CD4-positive, alpha-beta T cell treated with Interleukin-21 for 1 hour (primary cell): ENCODE results near the gene HBE1.
"Not testable (repeated sequence)": the region's sequence is repeated elsewhere in the genome, so short reads cannot be mapped to it uniquely, and the experiment has no call there.

ENCODE experiments used
- DNase-seq: peaks from one replicate; pipeline ENCODE4 v3.0.0-alpha.2; 2020

HBE1 gene

GRCh38 chr11:5284637-5285036, 14.9 kb upstream of the HBE1 start:
- DNase-seq: no peak

GRCh38 chr11:5283882-5284281, 14.1 kb upstream of the HBE1 start:
- no peak for DNase-seq

DNA sequence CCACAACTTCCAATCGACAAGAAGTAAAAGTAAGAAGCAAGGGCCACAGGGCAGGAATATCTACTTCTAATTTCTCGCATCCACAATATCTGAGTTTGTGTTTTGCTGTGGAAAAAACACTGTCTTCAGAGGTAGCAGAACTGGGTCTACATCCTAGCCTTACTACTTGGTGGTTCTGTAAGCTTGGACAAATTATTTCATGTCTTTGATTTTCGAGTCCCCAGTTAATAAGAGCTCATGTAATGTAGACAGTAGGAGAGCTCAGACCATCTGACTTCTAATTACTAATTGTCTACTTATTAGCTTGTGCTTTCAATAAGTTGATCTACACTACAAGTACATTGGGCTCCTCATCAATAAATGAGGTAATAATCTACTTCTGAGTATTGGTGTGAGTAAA, 13.3 kb upstream of the HBE1 start:
- no peak for DNase-seq

DNA sequence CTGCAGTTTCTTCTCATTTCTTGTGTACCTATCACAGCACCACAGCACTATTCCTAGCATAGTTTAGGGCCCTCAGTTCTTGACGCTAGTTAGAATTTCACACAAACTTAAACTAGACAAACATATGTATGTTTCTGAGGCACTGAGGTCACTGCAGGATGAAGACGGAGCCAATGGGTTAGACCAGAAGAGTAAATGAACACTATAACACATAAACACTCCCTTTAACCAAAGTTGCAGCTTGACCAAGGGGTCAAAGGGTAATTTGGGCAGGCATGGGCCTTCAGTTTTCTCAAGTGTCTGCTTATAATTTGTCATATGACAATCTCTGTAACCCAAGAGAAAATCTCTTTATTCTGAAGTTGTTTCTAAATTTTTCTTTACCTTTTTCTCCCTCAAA, 12.9 kb upstream of the HBE1 start:
- no peak for DNase-seq

DNA sequence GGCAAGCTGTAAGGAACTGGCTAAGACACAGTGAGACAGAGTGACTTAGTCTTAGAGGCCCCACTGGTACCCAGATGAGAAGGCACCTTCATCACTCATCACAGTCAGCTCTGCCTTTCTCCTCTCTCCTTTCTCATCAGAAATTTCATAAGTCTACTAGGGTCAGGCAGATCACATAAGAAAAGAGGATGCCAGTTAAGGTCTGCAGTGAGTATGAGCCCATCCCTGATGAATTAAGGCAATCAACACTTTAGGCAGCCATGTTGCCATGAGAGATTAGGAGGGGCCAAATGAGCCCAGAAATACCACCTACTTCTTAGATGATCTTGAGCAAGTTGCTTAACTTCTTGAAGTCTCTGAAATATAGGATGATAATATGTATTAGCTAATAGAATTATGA, 11.9 kb upstream of the HBE1 start:
- no peak for DNase-seq

DNA sequence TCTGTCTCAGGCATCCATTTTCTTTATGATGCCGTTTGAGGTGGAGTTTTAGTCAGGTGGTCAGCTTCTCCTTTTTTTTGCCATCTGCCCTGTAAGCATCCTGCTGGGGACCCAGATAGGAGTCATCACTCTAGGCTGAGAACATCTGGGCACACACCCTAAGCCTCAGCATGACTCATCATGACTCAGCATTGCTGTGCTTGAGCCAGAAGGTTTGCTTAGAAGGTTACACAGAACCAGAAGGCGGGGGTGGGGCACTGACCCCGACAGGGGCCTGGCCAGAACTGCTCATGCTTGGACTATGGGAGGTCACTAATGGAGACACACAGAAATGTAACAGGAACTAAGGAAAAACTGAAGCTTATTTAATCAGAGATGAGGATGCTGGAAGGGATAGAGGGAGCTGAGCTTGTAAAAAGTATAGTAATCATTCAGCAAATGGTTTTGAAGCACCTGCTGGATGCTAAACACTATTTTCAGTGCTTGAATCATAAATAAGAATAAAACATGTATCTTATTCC, 10.9 kb upstream of the HBE1 start:
- peak; percentile 1 for DNase-seq

DNA sequence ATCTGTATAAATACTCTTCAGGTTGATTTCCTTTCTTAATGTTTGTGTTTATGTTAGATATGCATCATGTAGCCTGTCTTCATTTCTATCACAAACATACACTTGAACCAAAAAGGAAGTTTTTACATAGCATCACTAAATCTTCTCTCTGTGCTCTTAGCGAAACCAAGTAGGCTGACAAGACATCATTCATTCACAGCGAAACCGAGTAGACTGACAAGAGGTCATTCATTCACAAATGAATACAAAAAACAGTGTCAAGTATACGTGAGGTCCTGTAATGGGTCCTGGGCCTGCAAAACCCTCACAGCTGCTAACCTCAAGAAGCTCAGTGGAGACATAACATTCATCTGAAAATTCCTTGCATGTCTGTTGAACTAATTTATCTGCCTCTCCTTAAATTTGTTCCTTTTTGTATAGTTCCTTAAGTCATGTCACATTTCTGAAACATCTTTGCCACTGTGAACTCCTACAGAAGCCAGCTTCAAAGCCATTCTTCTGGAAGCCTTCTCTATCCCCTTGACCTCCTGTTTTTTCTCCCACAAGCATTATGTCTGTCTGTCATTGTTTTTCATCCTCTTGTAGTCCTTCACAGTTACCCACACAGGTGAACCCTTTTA, 9.8 kb upstream of the HBE1 start:
- no peak for DNase-seq

DNA sequence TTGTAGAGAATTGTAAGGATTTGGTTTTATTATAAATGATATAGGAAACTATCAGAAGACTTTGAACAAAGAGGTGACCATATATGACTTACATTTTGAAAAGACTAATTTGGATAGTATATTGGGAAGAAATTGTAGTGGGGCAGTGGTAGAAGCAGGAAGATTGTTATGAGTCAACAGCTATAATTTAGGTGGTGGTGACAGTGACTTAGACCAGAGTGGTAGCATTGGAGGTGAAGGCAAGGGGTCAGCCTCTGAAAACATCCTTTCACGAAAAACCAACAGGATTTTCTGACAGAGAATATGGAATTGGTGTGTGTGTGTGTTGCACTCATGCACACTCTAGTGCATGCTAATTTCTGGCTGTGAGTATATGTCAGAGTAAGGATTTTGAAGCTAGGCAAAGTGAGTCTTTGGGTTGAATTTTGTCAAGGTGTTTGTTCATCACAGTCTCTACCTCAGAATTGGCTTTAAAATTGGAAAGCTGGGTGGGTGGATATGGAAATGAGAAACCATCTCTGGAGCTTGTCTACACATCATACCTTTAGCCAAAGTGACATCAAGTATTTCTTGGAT, 8.2 kb upstream of the HBE1 start:
- no peak for DNase-seq

DNA sequence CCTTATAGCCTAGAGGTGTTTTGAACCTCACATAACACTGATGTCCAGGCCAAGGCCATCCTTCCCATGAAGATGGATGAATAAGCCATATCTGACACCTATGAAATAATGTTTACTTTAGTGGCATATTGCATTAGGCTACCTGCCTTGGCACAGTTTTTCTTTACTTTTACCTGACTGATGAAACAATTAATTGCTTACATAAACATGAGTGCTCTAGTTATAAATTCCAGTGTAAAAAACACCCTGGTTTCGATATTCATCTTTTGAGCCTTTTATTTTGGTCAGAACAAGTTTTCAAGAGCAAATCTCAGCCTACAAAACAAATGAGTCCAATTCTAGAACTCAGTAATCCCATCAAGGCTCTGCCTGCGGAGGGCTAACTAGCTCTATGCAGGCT, 7.0 kb upstream of the HBE1 start:
- no peak for DNase-seq

- DNase-seq: no peak
Measured at GRCh38 chr11:5275369-5276110, 5.8 kb upstream of the HBE1 start.

GRCh38 chr11:5274395-5274794, 4.7 kb upstream of the HBE1 start:
- DNase-seq: no peak

DNA sequence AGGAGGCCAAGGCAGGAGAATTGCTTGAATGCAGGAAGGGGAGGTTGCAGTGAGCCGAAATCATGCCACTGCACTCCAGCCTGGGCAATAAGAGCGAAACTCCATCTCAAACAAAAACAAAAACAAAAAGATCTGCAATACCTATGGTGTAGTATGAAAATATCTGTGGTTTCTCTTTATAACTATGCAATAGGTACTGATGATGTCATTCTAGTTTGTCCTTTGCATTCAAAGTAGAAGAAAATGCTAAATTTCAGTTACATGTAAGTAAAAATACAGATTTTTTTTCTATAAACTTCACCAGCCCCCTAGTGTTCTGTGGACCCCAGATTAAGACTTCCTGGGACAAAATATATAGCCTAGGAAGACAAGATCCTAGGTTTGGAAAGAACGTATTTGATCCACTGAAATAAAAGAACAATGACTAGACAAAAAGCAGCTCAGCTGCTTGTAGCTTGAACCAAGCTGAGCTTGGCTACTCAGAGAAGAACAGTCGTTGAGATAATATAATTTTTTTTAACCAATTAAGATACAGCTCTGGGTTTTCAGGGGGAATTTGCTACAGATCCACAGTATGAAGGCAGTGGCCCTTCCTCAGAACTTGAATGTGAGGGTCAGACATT, 2.8 kb upstream of the HBE1 start:
- no peak for DNase-seq

GRCh38 chr11:5267033-5267563, 2.6 kb downstream of the HBE1 start:
- no peak for DNase-seq

- no peak for DNase-seq
Measured at GRCh38 chr11:5266609-5267008, 3.1 kb downstream of the HBE1 start.

GRCh38 chr11:5265832-5266231, 3.9 kb downstream of the HBE1 start:
- DNase-seq: no peak

DNA sequence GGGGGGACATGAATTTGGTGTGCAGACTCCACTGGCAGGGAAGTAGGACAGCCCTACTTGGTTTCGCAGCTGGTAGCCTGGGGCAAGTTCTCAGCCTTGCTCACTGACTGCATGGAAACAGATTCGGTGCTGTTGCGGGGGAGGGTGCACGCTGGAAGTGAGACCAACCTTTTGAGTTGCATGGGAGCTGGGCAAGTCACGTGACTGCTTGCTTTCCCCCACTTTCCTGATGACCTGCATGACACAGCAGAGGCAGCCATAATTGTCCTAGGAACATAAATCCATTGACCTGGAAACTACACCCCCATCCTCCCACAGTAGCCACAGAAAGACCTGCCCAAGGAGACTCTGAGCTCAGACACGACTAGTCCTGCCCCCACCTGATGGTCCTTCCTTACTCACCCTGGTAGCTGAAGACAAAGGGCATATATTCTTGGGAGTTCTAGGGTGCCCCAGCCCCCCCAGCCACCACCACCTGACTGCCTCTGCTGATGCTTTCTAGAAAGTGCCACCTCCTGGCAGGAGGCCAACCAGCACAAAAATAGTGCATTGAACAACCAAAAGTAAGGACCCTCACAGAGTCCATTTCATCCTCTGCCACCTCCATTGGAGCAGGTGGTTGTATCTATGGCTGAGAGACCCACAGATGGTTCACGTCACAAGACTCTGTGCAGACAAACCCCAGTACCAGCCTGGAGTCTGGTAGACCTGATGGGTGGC, 11.0 kb downstream of the HBE1 start:
- DNase-seq: no peak

- no peak for DNase-seq
Measured at GRCh38 chr11:5257296-5257695, 12.4 kb downstream of the HBE1 start.

DNA sequence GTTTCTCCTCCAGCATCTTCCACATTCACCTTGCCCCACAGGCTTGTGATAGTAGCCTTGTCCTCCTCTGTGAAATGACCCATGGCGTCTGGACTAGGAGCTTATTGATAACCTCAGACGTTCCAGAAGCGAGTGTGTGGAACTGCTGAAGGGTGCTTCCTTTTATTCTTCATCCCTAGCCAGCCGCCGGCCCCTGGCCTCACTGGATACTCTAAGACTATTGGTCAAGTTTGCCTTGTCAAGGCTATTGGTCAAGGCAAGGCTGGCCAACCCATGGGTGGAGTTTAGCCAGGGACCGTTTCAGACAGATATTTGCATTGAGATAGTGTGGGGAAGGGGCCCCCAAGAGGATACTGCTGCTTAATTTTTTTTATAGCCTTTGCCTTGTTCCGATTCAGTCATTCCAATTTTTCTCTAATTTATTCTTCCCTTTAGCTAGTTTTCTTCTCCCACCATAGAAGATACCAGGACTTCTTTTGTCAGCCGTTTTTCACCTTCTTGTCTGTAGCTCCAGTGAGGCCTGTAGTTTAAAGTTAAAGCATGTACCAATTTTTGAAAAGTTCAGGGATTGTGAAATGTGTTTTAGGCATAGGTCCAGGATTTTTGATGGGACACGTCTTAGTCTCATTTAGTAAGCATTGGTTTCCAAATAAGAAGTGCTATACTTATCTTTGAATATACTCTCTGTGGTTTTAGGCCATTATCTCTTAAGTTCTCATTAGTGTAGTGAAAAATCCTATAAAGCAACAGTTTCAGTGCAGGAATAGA, 14.9 kb downstream of the HBE1 start, which contains the start of gene HBG2:
HBG2 (minus strand) TSS at position 136 of the 768 bp plus-strand sequence; CDS start at position 83, 53 bp downstream.
- not testable (repeated sequence) for DNase-seq

DNA sequence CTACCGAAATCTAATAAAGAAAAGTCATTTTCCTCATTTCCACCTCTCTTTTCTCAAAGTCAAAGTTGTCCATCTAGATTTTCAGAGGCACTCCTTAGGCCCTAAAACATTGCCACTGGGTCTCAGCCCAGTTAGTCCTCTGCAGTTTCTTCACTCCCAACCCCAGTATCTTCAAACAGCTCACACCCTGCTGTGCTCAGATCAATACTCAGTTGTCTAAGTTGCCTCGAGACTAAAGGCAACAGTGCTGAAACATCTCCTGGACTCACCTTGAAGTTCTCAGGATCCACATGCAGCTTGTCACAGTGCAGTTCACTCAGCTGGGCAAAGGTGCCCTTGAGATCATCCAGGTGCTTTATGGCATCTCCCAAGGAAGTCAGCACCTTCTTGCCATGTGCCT, 15.7 kb downstream of the HBE1 start:
- not testable (repeated sequence) for DNase-seq

GRCh38 chr11:5253440-5253839, 16.3 kb downstream of the HBE1 start:
- not testable (repeated sequence) for DNase-seq

- DNase-seq: no peak
Measured at GRCh38 chr11:5252919-5253265, 16.9 kb downstream of the HBE1 start.
